Fibroblast of skin of right quadriceps (primary cell): ENCODE data around the gene EIF4B.
"Not testable (repeated sequence)": the region's sequence is repeated elsewhere in the genome, so short reads cannot be mapped to it uniquely, and the experiment has no call there.

ENCODE experiments used
- DNase-seq: peaks from one replicate; pipeline ENCODE4 v3.0.0-alpha.2; 2013

Gene EIF4B, protein sequence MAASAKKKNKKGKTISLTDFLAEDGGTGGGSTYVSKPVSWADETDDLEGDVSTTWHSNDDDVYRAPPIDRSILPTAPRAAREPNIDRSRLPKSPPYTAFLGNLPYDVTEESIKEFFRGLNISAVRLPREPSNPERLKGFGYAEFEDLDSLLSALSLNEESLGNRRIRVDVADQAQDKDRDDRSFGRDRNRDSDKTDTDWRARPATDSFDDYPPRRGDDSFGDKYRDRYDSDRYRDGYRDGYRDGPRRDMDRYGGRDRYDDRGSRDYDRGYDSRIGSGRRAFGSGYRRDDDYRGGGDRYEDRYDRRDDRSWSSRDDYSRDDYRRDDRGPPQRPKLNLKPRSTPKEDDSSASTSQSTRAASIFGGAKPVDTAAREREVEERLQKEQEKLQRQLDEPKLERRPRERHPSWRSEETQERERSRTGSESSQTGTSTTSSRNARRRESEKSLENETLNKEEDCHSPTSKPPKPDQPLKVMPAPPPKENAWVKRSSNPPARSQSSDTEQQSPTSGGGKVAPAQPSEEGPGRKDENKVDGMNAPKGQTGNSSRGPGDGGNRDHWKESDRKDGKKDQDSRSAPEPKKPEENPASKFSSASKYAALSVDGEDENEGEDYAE

DNA sequence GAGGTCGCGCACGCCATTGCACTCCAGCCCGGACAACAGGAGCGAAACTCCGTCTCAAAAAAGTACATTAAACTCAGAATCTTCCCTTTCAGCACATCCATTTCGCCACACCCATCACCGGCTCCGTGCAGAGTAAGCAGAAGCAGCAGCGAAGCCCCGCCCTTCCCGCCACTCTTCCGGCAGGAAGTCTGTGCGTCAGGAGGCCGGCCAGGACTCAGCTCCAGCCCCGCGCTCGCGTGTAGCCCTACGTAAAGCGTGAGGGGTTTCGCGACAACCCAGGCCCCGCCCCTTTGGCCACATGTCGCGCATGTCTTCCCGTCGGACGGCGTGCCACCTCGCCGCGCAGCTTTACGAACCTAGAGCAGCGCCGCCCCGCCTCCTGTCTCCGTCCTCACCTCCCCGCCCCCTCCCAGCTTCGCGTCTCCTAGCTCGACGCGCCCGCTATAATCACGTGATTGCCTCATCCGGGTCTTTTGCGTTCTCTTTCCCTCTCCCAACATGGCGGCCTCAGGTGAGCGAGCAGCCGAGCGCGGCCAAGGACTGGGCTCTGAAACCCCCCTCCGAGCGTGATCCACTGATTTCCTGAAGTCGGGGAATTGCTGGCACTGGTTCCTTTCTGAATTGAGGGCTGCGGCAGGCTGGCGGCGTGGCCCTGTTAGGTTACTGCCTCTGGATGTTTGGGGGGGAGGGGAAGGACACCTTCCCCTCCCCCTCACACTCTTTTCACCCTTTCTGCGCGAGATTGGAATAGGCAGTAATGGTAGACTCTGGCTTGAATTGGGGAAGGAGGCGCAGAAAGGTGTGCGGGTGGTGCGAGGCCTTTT, at the start of gene EIF4B:
Gene EIF4B (plus strand): TSS at position 471 of the 824 bp plus-strand sequence. CDS start 28 bp downstream, at position 499.
- peak; percentile 100 for DNase-seq

DNA sequence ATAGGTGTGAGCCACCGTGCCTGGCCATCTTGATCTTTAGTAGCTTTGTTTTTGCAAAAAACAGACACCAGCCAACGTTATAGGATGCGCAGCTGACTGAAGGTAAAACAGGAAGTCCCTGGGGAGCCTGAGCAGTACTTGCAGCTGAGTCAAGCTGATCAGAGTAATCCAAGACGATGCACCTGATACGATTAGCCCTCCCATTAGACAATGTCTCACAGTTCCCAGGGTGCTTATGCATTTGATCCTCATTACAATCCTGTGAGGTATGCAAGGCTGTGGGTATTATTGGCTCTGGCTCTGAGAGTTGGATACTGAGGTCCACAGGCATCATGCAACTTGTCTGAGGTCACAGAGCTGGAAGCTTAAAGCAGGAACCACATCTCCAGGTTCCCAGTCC, 49.3 kb upstream of the EIF4B start:
- DNase-seq, result no peak

DNA sequence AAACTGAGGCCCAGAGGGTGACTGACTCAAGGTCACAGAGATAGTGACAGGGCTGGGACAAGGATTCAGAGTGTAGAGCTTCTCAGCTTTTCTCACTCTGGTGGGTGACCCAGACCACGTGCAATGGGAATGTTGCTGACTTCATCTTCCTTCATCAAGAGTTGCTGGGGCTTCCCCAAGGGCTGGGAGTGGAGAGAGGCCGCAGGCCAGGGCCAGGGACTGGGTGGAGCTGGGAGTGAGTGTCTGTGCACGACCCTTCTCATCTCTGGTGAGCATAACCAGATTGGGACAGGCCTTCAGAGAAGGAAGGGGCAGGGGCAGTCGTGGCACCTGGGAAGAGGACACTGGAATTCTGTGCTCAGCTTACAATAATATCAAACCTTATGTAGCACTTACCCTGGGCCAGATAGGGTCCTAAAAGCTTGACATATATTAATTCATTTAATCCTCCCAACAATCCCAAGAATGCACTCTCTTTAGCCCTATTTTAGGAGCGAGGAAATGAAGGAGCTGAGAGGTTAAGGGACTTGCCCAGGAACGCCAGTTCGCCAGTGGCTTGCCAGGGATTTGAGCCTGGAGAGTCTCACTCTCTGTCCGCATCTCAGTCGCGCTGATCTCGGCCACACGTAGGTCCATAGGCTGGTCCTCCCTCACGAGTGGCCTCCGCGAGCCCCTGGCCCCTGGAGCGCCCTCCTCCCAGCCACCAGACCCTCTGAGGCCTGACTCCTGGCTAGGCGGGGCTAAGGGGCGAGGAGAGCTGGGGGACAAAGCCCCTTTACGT, 41.5 kb upstream of the EIF4B start:
- DNase-seq, result no peak

DNA sequence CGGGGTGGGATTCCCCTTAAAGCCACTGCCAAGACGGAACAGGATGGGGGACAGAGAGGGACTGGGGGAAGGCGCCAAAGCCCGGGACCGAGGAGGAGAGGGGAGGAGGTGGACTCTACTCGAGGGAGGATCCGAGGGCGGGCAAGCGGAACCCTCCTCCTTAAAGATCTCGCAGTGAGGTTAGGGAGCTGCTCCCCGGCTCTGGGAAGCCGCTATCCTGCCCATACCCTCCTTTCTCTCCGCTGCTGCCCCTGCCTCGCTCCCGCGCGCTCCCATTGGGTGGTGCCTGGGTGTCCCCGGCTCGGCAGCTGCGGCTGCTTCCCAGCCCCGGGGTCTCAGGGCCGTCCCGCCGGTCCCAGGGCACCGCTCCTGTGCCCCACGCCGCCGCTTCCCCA, 40.9 kb upstream of the EIF4B start:
- DNase-seq, result no peak

DNA sequence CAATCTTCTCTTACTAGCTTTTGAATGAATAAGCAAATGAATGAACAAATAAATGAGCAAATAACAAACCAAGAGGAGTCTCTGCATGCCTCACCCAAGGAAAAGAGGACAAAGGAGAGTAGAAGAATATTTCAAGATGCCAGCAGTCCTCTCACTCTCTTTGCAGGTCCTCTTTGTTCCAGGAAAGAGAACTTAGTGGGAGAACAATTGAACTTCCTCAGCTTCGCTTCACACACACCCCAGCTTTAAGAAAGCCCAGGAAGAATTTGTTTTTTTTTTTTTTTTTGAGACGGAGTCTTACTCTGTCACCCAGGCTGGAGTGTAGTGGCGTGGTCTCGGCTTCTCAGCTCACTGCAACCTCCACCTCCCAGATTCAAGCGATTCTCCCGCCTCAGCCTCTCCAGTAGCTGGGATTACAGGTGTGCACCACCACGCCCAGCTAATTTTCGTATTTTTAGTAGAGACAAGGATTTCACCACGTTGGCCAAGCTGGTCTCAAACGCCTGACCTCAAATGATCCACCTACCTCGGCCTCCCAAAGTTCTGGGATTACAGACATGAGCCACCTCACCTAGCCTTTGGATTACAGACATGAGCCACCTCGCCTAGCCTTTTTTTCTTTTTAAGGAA, 37.0 kb upstream of the EIF4B start:
- DNase-seq, result no peak

DNA sequence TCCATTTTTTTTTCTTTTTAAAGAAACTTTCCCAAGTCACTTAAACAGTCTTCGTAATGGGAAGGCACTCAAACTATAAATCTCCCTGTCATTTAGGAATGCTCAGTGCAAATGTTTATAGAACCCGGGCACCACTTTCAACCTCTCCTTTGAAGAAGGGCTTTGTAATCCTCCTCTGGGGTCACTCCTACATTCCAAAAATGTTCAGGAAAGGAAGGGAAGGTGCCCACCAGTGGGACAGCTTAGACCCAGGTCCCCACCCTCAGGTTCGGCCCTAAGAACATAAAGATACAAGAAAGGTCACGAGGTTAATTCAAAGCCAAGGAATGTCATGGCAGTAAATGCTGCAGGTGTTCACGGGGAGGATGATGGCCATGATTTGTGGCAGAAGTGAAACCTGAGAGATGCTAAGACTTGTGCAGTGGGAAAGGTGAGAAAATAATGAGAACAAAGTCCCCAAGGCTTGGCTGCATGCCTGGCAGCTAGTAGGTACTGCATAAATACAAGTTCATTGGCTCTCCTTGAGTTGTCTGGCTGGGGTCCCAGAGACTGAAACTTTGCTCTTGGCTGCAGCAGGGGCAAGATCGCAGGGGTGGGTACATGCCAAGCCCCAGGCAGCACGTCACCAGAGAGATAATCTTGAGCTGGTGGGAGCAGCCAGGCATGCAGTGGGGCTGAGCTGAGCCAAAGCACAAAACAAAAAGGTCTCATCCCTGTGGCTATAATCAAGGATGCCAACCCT, 36.3 kb upstream of the EIF4B start:
- DNase-seq, result no peak

DNA sequence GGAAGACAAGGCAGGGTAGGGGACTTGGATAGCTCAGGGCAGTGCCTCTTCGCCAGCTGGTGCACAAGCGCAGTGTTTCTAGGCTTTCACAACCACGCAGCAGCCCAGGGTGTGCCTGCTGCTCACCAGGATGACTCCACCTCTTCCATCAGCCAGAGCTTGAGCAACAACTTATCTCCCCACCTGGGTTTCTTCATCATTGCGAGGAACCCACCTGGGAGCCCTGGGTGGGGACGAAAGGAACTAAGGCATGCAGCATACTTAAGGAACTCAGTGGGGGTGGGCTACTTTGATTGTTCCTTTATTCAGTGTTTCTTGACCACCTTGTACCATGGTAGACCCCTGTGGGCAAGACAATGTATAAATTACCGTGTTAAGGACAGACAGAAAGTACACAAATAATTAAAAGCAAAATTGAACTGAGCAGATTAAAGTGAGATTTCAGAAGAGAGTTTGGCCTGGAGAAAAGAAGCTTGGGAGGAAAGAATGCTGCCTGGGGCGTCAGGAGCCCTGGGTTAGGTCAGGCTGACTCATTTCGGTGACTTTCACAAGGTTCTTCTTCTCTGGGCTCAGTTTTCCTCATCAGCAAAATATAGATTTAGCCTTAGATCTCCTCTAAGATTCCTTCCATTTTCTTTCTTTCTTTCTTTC, 34.5 kb upstream of the EIF4B start:
- peak; percentile 62 for DNase-seq

DNA sequence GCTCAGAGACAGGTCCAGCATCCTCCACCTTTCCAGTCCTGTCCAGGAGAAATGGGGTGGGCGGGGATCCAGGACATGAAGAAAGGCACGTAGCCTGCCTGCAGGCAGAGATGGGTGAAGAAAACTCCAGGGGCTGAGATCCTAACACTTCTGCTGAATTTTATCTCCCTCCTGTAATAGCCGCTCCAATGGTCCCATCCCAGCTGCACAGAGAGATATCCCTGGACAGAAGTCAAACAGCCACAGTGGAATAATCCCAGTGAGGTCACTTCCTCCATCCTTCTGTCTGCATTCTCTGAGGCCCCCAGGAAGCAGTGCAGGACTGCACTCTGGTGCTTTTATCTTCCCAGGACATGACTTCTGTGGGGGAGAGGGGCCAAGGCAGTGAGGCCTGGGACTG, 31.1 kb upstream of the EIF4B start:
- peak; percentile 42 for DNase-seq

DNA sequence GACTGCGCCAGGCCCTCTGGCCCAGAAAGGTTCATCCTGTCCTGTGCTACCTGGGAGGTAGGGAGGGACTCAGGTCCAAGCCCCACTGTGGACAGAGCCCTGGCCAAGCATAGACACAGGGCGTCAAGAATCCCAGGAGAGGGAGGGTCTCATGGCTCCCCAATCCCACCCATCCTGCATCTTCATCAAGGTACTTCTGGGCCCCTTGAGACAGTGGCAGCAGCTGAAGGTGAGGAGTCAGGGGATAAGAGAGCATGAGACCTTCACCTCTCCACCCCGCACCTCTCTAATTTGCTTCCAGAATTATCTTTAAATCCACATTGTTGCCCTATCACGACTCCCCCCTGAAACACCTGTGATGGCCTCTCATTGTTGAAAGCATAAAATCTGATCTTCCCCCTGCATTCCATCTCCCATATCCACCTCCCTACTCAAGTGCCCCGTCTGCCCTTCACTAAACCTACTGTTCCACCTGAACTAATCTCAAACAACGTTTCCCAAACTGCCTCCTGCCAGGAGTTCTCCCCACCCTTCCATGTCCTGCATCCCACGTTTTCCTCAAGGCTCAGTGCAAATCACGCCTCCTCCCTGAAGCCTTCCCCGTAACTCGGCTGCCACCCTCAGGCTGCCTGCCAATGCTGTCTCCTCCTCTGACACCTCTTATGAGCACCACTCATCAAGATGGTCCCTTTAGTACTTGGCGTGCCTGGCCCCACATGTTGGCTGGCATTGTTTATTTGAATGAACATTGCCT, 30.3 kb upstream of the EIF4B start:
- DNase-seq, result peak; percentile 65

DNA sequence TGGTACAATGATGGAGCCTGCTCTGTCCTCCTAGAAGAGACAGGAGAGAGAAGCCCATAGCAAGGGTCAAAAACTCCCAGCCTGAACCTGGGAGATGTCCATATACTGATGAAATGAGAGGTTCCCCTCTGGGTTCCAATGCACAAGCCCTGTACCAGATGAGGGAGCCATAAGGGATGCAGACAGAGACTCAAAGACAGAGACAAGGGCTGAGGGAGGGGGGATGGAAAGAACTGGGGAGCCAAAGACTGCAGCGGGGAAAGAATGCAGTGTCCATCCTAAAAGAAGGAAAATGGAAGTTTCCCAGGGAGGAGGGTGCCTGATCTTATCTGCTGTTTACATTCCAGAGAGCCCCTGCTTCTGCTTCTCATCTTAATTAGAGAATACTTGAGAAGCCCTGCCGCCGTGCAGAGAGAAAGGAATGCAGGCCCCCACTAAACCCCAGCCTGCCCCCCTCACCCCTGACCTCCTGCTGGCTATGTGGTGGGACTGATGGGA, 29.6 kb upstream of the EIF4B start:
- peak; percentile 89 for DNase-seq

DNA sequence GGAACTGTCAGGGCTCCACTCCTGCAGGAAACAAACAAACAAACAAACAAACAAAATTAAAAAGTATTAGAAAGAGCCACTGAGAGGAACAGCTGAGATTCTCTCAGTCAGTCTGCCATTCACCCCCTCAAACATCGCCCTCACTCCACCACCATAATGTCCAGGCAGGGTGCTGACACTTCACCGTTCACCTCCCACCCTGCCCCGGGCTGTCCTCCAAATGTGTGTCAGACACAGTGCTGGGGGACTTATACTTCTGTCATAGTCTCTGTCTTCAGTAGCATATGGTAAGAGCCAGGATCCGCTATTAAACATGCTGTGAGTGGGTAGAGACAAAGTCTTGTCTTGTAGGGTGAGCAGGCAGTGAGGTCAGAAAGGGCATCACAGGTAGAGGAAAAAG, 29.1 kb upstream of the EIF4B start:
- DNase-seq, result no peak

DNA sequence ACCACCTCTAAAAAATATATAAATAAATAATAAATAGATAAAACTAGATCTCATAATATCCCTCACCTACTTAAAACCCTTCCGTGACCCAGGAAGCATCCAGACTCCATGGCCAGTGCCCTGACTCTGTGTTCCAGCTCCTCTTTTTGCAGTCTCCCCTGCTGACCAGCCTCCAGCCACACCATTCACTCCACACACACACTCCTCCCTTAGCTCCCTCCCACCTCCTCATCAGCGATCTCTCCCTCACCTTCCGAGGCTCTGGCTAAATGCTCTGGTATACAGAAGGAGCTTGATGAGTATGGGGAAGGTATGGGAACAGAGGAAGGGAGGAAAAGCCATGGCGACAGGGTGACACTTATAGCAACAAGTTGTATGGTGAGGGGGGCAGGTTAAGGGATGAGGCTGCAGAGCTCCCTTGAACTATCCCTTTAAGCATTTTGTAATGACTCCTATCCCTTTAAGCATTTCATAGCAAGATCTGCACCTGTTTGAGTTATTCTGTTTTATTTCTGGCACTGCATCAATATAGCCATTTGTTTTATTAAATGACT, 26.1 kb upstream of the EIF4B start:
- no peak for DNase-seq

DNA sequence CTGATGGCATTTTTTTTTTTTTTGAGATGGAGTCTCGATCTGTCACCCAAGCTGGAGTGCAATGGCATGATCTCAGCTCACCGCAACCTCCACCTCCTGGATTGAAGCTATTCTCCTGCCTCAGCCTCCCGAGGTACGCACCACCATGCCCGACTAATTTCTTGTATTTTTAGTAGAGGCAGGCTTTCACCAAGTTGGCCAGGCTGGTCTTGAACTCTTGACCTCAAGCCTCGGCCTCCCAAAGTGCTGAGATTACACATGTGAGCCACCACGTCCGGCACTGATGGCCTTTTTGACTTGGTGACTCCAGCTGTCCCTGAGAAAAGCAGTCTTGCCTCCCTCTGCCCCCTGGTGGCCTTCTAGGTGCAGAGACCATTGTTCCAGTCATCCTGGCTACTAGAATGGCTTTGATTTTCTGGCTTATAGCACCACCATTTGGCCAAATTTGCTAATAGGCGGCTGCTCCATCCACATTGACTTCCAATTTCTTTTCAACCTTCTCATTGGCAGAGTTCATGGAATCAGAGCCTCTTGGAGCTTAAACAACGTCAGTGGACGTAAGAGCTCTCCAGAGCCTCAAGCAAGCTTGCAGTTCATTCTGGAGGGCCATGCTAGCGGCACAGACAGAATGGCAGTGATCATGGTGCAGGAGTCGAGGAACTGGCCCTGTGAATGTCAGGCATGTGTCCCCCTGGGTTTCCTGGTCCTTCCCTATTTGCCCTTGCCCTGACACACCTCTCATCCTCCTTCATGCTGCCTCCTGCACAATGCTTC, 25.4 kb upstream of the EIF4B start:
- peak; percentile 86 for DNase-seq

DNA sequence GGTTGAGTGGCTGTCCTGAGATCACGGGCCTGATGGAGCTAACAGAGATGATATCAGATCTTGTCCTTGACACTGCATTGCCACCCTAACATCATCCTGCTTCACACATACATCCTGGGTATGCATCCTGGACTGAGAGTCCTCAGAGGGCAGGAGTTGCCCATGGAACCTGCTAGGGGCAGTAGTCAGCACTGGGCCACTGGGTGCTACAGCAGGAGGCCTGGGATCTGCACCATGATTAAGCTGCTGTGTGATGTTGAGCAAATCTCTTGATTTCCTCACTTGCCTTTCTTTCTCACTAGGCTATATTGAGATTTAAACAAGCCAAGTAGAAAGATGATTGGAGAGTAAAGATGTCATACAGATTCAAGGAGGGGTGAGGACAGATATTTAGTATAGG, 22.1 kb upstream of the EIF4B start:
- DNase-seq, result no peak

DNA sequence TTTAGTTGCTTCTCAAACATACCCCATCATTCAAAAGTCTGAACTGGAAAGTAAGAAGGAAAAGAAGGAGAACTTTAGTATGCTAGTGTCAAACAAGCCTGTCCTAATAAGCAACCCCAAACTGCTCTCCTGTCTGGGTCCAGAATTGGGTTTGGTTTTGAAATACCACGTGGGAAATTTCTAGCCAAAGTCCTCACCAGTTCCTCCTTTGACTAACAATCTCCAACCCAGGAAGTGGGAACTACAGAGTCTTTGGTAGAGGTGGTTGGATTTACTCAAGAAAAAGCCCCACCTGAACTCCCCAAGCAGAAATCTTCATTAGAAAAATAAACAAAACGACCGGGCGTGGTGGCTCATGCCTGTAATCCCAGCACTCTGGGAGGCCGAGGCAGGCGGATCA, 17.4 kb upstream of the EIF4B start:
- no peak for DNase-seq

DNA sequence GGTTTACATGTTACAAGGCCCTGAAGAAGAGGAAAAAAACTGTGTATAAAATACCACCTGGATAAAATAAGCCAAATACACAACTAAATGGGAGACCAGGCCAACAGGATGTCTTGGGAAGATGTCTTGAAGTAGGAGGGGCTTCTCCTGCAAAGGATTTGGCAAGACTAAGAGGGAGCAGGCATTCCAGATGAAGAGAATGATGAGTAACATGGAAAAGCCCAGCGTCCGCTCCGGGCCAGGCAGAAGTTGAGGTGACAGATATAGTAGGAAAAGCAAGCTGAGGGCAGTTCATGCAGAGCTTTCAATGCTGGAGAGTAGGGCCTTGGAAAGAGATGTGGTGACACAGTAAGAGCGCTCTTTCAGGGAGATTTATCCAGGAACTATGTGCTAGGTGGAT, 16.1 kb upstream of the EIF4B start:
- peak; percentile 31 for DNase-seq

DNA sequence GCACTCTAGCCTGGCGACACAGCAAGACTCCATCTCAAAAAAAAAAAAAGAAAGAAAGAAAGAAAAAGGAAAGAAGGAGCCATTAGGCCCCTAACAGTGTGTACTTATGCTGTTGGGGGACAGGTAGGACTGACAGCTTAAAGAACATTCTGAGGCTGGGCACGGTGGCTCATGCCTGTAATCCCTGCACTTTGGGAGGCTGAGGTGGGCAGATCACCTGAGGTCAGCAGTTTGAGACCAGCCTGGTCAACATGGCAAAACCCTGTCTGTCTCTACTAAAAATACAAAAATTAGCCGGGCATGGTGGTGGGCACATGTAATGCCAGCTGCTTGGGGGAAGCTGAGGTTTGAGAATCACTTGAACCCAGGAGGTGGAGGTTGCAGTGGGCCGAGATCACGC, 14.0 kb upstream of the EIF4B start:
- not testable (repeated sequence) for DNase-seq

DNA sequence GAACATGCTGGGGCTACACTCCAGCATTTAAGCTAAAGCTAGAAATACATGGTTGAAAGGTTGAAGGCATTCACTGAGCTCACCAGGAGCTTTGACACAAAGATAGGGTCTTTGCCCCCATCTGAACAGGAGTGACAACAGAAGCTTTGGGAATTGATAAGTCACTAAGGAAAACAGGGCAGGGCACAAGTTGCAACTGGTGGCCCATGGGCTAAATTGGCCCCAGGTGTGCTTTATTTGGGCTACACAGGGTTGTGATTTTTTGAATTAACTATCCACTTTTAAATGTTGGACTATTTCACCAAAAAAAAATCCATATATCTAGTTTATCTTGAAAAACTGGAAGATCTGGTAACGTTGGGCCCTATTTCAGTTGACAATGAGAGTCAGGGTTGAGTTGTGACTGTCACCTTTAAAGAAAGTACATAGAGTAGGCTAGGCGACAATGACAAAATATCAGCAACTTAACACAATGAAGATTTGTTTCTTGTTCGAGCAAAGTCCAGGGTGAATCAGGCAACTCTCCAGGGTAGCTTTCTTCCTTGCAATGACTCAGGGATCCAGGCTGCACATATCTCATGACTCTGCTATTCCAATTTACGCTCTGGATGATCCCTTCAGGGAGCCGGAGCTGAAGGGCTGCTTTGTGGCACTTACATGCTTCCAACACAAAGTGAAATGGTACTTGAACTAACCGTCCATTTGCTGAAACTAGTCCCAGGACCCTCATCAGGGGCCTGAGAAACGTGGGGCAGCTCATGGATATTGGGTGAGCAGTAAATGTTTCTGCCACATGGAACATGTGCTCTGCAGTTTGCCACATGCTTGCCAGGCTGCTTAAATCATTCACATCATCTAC, 13.3 kb upstream of the EIF4B start:
- DNase-seq, result peak; percentile 44
